NCI-H2081 treated with DMSO at 0.1 percent for 48 hours (cell line): Measurements from ENCODE around the gene EPS8L2.

Experiments used
- DNase-seq: peaks from one replicate; lab custom pipeline; 2025; lab: John Stamatoyannopoulos, UW

Gene EPS8L2

DNA sequence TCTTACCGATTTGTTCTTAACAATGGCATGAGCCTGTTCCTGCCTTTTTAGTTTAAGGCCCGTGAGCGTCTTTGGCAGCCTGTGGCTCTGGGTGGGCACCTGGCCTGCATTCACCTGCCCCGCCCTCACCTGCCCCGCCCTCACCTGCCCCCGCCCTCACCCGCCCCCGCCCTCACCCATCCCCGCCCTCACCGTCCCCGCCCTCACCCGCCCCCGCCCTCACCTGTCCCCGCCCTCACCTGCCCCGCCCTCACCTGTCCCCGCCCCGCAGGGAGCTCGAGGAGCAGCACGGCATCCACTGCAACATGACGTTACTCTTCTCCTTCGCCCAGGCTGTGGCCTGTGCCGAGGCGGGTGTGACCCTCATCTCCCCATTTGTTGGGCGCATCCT lies 57.0 kb downstream of the EPS8L2 start:
- DNase-seq, result no peak

DNA sequence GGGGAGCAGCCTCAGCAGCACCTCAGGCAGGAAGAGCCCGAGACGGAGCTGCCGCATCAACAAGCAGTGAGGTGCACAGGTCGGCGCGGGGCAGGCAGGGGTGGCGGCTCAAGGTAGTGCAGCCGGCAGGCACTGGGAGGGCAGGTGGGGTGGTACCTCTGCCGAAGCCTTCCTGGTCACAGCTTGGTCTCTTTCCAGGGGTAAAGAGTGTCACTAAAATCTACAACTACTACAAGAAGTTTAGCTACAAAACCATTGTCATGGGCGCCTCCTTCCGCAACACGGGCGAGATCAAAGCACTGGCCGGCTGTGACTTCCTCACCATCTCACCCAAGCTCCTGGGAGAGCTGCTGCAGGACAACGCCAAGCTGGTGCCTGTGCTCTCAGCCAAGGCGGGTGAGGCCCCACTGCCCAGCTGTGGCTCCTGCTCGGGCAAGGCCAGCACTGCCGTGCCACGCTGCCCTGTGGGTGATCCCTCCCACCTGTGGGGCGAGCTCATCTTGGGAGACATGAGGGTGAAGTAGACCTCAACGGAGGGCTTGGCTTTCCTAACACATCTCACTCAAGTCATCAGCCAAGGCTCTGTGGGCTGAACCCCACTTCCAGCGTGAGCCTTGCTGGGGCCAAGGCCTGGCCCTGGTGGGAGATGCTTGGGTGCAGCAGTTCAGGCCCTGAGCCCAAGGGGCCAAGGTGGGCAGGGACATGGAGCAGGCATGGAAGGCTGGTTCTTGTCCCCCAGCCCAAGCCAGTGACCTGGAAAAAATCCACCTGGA lies 57.7 kb downstream of the EPS8L2 start:
- DNase-seq, result no peak

GRCh38 chr11:764322-765024 lies 58.4 kb downstream of the EPS8L2 start:
- no peak for DNase-seq

DNA sequence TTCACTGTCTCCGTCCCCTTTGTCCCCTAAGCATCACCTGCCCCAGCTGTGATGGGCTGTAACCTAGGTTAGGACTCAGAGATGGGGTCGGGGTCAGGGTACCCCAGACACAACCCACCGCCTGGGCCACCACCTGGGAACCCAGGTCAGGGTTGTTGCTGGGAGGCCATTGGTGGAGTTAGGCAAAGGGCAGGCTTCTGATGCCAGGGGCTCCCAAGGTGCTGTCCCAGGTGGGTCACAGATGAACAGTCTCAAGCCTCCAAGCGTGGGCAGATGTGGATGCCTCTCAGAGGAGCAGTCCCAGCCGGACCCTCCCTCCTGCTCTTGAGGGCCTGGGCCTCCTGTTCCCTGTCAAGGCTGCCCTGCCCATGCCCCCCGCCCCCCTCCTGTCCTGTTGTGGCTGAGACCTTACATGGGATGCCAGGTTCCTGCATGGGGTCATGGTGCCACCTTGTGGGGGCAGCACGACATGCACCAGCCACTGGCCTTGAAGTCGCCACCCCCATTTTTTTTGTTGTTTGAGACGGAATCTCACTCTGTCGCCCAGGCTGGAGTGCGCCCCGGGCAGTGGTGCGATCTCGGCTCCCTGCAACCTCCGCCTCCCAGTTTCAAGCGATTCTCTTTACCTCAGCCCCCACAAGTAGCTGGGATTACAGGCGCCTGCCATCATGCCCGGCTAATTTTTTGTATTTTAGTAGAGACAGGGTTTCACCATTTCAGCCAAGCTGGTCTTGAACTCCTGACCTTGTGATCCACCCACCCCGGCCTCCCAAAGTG lies 59.2 kb downstream of the EPS8L2 start:
- DNase-seq, result no peak

DNA sequence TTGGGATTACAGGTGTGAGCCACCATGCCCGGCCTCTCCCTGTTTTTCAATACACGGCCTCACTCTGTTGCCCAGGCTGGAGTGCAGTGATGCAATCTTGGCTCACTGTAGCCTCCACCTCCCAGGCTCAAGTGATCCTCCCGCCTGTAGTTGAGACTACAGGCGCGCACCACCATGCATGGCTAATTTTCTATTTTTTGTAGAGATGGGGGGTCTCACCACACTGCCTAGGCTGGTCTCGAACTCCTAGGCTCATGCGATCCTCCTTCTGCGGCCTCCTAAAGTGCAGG lies 59.7 kb downstream of the EPS8L2 start:
- DNase-seq, result no peak

DNA sequence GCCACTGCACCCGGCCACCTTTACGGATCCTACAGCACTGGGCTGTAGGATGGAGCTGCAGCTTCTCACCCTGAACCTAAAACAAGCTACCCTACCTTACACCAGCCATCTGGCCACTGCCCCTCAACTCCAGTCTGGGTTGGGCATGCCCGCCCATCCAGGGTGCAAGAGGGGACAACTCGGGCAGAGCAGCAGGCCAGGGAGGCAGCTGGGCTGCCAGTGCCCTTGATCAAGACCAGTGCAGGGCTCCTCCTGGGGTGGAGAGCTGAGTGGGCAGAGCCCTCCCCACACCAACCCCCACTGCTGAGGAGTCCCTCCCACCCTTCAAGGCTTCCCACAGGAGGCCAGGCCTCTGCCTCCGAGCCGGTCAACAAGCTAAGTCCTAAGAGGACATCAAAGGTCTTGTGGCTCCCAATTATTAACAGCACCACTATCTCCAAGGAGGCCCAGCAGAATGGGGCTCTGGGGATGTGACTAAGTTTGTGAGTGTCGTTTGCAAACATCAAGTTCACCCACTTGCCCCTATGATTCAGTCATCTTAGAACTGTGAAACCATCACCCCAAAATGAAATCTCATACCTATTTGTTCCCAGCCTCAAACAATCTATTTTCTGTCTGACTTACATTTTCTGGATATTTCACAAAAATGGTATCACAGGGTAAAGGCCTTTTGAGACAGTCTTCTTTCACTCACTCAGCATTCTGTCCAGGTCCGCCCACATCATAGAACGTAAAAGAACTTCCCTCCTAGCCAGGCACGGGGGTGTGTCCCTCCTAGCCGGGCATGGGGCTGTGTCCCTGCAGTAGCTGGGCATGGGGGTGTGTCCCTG lies 60.3 kb downstream of the EPS8L2 start:
- DNase-seq, result no peak

DNA sequence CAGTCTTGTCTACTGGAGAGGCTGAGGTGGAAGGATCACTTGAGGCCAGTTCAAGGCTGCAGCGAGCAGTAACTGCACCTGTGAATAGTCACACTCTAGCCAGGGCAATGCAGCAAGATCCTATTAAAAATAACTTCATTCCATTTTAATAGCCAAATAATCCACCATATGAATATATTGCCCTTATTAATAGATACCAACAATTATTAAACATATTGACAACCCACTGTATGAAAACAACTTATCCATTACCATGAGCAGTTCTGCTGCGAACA lies 60.8 kb downstream of the EPS8L2 start:
- no peak for DNase-seq

GRCh38 chr11:767238-767637 lies 61.2 kb downstream of the EPS8L2 start:
- no peak for DNase-seq

- DNase-seq, result no peak
These were observed 64.0 kb downstream of the EPS8L2 start for GRCh38 chr11:769887-770641.

DNA sequence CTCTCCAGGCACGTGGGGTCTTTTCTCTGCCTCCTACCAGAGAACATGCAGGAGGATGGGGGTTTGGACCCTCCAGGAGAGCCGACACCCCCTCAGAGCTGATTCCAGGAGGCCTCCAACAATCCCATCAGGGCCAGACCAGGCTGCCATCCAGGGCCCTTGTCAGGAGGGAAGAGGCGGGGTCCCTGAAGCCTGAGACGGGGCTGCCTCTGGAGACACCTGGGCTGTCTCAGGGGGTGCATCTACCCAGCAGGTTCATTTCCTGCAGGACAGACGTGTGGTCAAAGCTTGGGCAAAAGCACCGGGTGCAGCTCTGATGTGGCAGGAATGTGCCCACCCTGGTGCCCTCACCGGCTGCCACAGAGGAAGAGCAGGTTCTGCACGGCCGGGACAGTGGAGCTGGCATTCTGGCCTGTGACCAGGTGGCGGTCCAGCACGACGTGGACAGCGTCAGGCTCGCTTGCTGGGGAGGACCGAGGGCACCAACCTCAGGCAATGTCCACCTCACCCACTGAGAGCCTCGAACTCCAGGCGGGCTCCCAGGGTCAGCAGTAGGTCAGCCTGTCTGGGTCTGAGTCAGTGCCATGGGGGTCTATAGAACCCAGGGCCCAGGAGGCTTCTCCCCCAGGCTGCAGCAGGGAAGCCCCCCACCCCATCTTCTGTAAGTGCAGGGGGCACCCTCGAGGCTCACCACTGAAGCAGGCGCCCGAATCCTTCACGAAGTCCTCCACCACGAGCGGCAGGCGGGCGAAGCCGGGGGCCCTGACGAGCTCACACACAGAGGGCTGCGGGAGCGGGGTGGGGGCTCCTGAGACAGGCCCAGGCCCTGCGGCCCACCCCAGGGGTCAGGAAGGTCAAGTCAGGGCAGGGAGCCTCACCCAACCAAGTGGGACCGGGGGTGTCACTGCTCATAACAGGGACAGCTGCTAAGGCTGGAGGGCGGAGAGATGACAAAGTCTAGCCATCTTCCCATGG lies 64.9 kb downstream of the EPS8L2 start:
- DNase-seq, result no peak

- no peak for DNase-seq
These were observed 65.7 kb downstream of the EPS8L2 start for GRCh38 chr11:771617-772204.

- no peak for DNase-seq
These were observed 66.7 kb downstream of the EPS8L2 start for GRCh38 chr11:772429-773390.

DNA sequence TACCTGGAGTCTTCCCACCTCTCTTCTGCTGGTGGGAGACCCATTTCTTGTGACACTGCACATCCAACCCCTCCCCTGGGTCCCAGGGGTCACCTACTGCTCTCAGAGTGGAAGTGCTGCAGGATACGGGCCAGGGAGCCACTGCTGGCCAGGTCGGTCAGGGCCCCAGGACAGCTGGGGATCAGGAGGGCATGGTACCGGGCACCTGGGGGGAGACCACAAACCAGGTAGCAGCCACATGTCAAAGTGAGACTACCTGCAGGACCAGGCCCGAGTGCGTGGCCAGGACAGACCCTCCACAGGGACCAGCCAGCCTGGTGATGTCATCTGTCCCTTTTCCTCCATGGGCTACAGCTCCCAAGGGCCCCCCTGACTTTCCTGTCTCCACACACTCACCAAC lies 67.4 kb downstream of the EPS8L2 start:
- no peak for DNase-seq

DNA sequence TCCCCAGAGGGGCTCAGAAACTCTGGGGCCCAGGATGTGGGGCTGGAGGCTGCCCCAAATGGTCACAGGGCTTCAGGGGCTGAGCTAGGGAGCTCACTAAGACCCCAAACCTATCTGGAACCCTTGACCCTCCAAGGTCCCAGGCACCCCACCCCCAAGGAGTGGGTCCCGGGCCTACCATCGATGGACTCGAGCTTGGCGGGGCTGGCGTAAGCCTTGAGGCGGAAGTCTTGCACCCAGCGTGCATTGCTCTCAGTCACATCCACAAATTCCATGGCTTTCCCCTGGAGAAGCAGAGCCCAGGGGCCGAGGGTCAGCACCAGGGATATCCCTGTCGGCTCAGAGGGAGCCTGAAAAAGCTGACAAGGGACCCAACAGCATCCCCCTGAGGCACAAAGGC lies 67.8 kb downstream of the EPS8L2 start:
- DNase-seq, result no peak

DNA sequence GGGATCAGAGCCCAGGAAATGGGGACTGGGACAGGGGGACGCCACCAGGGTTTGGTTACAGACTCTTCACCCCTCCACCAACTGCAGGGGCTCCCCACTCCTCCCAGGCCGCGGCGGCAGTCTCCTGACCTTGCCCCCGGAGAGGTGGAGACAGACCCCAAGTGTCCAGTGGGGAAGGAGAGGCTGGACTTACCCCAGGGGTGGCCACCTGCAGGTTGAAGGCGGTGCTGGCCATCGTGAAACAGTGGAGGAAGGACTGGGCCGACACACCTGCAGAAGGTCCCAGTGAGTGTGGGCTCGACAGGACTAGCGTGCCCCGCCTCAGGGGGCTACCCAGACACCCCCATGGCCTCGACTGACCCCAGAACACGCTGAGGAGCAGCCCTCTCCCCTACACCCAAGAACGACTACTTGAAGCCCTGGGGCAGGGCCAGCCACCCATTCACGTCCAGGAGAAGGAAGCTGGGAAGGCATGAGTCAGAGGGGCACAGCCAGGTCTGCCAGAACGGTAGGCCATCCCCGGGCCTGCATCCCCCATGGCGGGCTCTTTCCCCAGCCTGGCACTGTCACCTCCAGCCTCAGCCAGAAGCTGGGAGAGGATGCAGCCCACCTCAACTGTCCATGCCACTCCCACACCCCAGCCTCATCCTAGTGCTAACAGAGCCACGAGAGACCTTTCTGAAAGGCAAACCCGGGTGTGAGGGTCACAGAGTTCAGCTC lies 69.0 kb downstream of the EPS8L2 start:
- DNase-seq, result no peak

- no peak for DNase-seq
These were observed 70.2 kb downstream of the EPS8L2 start for GRCh38 chr11:776263-776560.

GRCh38 chr11:776561-777287 lies 70.7 kb downstream of the EPS8L2 start:
- DNase-seq, result no peak
